Fibroblast of the conjunctiva (primary cell): ENCODE measurements around the gene EIF4E2.
A peak's percentile ranks its signal among the peaks of the same experiment; 100 is the strongest.

Source experiments
- DNase-seq: peaks from one replicate; pipeline ENCODE4 v3.0.0-alpha.2; 2010; ENCODE audit warnings: low read depth

The EIF4E2 gene

GRCh38 chr2:232550354-232551249 is at the start of gene EIF4E2, which contains the start of gene TIGD1:
TSS of gene EIF4E2 (plus strand) at chr2:232550689. CDS start at chr2:232550725, 36 bp downstream.
TSS of gene TIGD1 (minus strand) at chr2:232550557. CDS start at chr2:232549882, 675 bp downstream.
- peak; percentile 79 for DNase-seq

- DNase-seq: no peak
Observed at GRCh38 chr2:232501331-232501771, 49.1 kb upstream of the EIF4E2 start.

GRCh38 chr2:232501794-232502390 is 48.6 kb upstream of the EIF4E2 start:
- DNase-seq: no peak

- DNase-seq: no peak
Observed at GRCh38 chr2:232502511-232502910, 48.0 kb upstream of the EIF4E2 start.

GRCh38 chr2:232502911-232503808 is 47.3 kb upstream of the EIF4E2 start:
- no peak for DNase-seq

- no peak for DNase-seq
Observed at GRCh38 chr2:232503809-232504323, 46.6 kb upstream of the EIF4E2 start.

GRCh38 chr2:232504438-232504837 is 46.1 kb upstream of the EIF4E2 start:
- no peak for DNase-seq

GRCh38 chr2:232505856-232506255 is 44.6 kb upstream of the EIF4E2 start:
- no peak for DNase-seq

GRCh38 chr2:232506709-232507108 is 43.8 kb upstream of the EIF4E2 start:
- no peak for DNase-seq

- no peak for DNase-seq
Observed at GRCh38 chr2:232508251-232508650, 42.2 kb upstream of the EIF4E2 start.

- no peak for DNase-seq
Observed at GRCh38 chr2:232511336-232511890, 39.1 kb upstream of the EIF4E2 start.

GRCh38 chr2:232512602-232513001 is 37.9 kb upstream of the EIF4E2 start:
- no peak for DNase-seq

GRCh38 chr2:232513353-232513752 is 37.1 kb upstream of the EIF4E2 start:
- DNase-seq: no peak

GRCh38 chr2:232515639-232516038 is 34.9 kb upstream of the EIF4E2 start:
- no peak for DNase-seq

- DNase-seq: no peak
Observed at GRCh38 chr2:232516551-232516950, 33.9 kb upstream of the EIF4E2 start.

GRCh38 chr2:232518844-232519243 is 31.6 kb upstream of the EIF4E2 start:
- no peak for DNase-seq

- no peak for DNase-seq
Observed at GRCh38 chr2:232519581-232520438, 30.7 kb upstream of the EIF4E2 start, which contains the start of gene PRSS56. TSS of gene PRSS56 (plus strand) at chr2:232520388. CDS start at chr2:232520599, 211 bp downstream.

GRCh38 chr2:232520489-232520888 is 30.0 kb upstream of the EIF4E2 start:
- no peak for DNase-seq

- DNase-seq: no peak
Observed at GRCh38 chr2:232521098-232521497, 29.4 kb upstream of the EIF4E2 start.

GRCh38 chr2:232521959-232522622 is 28.4 kb upstream of the EIF4E2 start:
- no peak for DNase-seq
